ENCODE results near the gene RHPN2. TPM values are rescaled to one million over a fixed set of nuclear protein-coding genes. Genes with fewer than 3 reads are reported as not detected.

Gene RHPN2
- polyA plus RNA-seq, 2 of the 4 experiments (the other 2 are of a cell fraction) = 60.5 to 140 TPM

- TF ChIP-seq TFCP2L1 (CRISPR knock-in tag; IDR thresholded peaks at IDR 0.05) (no peak), EHMT2 (IDR thresholded peaks at IDR 0.05; ENCODE audit: low read depth) (no peak), FOSL2 (IDR thresholded peaks at IDR 0.05) (peak; percentile 83), FOSL2 (CRISPR knock-in tag; IDR thresholded peaks at IDR 0.05) (peak; percentile 95), TP53 (CRISPR knock-in tag; IDR thresholded peaks at IDR 0.05) (no peak), PHF8 (IDR thresholded peaks at IDR 0.05; ENCODE audit: borderline replicate concordance, low read depth) (no peak), EHF (CRISPR knock-in tag; IDR thresholded peaks at IDR 0.05) (peak; percentile 82), HOXA7 (CRISPR knock-in tag; IDR thresholded peaks at IDR 0.05) (peak; percentile 77), PBX3 (IDR thresholded peaks at IDR 0.05) (peak; percentile 85), EP300 (IDR thresholded peaks at IDR 0.05) (peak; percentile 93 to 97), MYC (IDR thresholded peaks at IDR 0.05; ENCODE audit: borderline replicate concordance, low read length) (peak; percentile 75; the same call in 1 of the 2 replicates), HOXB13 (CRISPR knock-in tag; IDR thresholded peaks at IDR 0.05; ENCODE audit: low read depth) (peak; percentile 84; the same call in 1 of the 2 replicates), ESRRA (IDR thresholded peaks at IDR 0.05; ENCODE audit: borderline replicate concordance, low read length) (no peak), RCOR1 (IDR thresholded peaks at IDR 0.05; ENCODE audit: low read depth, low read length) (no peak), CBX2 (IDR thresholded peaks at IDR 0.05; ENCODE audit: borderline replicate concordance, low read depth) (no peak), CHD4 (IDR thresholded peaks at IDR 0.05; ENCODE audit: borderline replicate concordance) (no peak), GATA3 (IDR thresholded peaks at IDR 0.05; ENCODE audit: borderline replicate concordance) (peak; percentile 97), ZNF302 (CRISPR knock-in tag; IDR thresholded peaks at IDR 0.05) (peak; percentile 85), FOXS1 (CRISPR knock-in tag; IDR thresholded peaks at IDR 0.05) (no peak; the same call in 1 of the 2 replicates), NPAS2 (CRISPR knock-in tag; IDR thresholded peaks at IDR 0.05; ENCODE audit: borderline replicate concordance) (no peak), BHLHE40 (IDR thresholded peaks at IDR 0.05; ENCODE audit: low read depth, low read length) (no peak), RFX5 (IDR thresholded peaks at IDR 0.05) (peak; percentile 83), KDM5A (IDR thresholded peaks at IDR 0.05) (no peak), CHD2 (IDR thresholded peaks at IDR 0.05; ENCODE audit: low read length, partially characterized antibody) (no peak), HDAC2 (IDR thresholded peaks at IDR 0.05) (no peak), JUNB (IDR thresholded peaks at IDR 0.05) (peak; percentile 92), POLR2A (IDR thresholded peaks at IDR 0.05; ENCODE audit: low read length) (no peak), FOSB (CRISPR knock-in tag; IDR thresholded peaks at IDR 0.05) (no peak; the same call in 1 of the 2 replicates), MAFK (IDR thresholded peaks at IDR 0.05; ENCODE audit: partially characterized antibody) (peak; percentile 15)
- TF ChIP-seq, protein P1, sequence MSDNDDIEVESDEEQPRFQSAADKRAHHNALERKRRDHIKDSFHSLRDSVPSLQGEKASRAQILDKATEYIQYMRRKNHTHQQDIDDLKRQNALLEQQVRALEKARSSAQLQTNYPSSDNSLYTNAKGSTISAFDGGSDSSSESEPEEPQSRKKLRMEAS (IDR thresholded peaks at IDR 0.05) = peak; percentile 77; the same call in 1 of the 2 replicates
- TF ChIP-seq, protein P2, sequence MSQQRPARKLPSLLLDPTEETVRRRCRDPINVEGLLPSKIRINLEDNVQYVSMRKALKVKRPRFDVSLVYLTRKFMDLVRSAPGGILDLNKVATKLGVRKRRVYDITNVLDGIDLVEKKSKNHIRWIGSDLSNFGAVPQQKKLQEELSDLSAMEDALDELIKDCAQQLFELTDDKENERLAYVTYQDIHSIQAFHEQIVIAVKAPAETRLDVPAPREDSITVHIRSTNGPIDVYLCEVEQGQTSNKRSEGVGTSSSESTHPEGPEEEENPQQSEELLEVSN (IDR thresholded peaks at IDR 0.05; ENCODE audit: borderline replicate concordance, low read depth) = no peak; the same call in 1 of the 2 replicates
Observed at GRCh38 chr19:33040994-33041827, 23.5 kb downstream of the RHPN2 start (continued).
